ENCODE data around the gene RPS6KA1.

Gene RPS6KA1

GRCh38 chr1:26541431-26541815 lies 11.9 kb downstream of the RPS6KA1 start:
- Mint-ChIP-seq H3K27me3 (ENCODE audit: low read depth) (peaks cover 4% of the 10 kb centered on the region), H3K27ac (peak overlapping the region in 1 of 3 experiments; percentile 45), H3K9me3 (no peaks in the 10 kb centered on the region), H3K4me3 (no peak overlapping the region), H3K4me1 (peaks cover 7% of the 10 kb centered on the region), H3K36me3 (ENCODE audit: low read depth) (no peaks in the 10 kb centered on the region)
- no peak for TF ChIP-seq CTCF (IDR thresholded peaks at IDR 0.05; ENCODE audit: unreplicated experiment in 3 of 3)

- no peaks in the 10 kb centered on the region for H3K36me3 Mint-ChIP-seq (ENCODE audit: low read depth)
- H3K27ac Mint-ChIP-seq, result peak overlapping the region; percentile 16 to 45 (median 28)
- peak in 2 of 3 experiments; percentile 28 to 46 for TF ChIP-seq CTCF (IDR thresholded peaks at IDR 0.05; ENCODE audit: unreplicated experiment in 3 of 3)
- H3K27me3 Mint-ChIP-seq (ENCODE audit: low read depth), result peaks cover 4% of the 10 kb centered on the region
- H3K4me1 Mint-ChIP-seq, result peaks cover 7% of the 10 kb centered on the region
- H3K4me3 Mint-ChIP-seq, result no peak overlapping the region
- H3K9me3 Mint-ChIP-seq, result no peaks in the 10 kb centered on the region
Measured at GRCh38 chr1:26541816-26542711, 12.5 kb downstream of the RPS6KA1 start.

- TF ChIP-seq CTCF (IDR thresholded peaks at IDR 0.05; ENCODE audit: unreplicated experiment in 3 of 3), result no peak
- no peaks in the 10 kb centered on the region for H3K9me3 Mint-ChIP-seq
- peaks cover 4% of the 10 kb centered on the region for H3K27me3 Mint-ChIP-seq (ENCODE audit: low read depth)
- H3K4me1 Mint-ChIP-seq, result peaks cover 7% of the 10 kb centered on the region
- no peak overlapping the region for H3K27ac Mint-ChIP-seq
- H3K36me3 Mint-ChIP-seq (ENCODE audit: low read depth), result no peaks in the 10 kb centered on the region
- H3K4me3 Mint-ChIP-seq, result no peak overlapping the region
Measured at GRCh38 chr1:26542771-26543451, 13.3 kb downstream of the RPS6KA1 start.

GRCh38 chr1:26543462-26543861 lies 13.9 kb downstream of the RPS6KA1 start:
- Mint-ChIP-seq H3K4me1 (peaks cover 7% of the 10 kb centered on the region), H3K9me3 (no peaks in the 10 kb centered on the region), H3K4me3 (no peak overlapping the region), H3K27ac (no peak overlapping the region), H3K27me3 (ENCODE audit: low read depth) (peaks cover 4% of the 10 kb centered on the region), H3K36me3 (ENCODE audit: low read depth) (no peaks in the 10 kb centered on the region)
- TF ChIP-seq CTCF (IDR thresholded peaks at IDR 0.05; ENCODE audit: unreplicated experiment in 3 of 3), result no peak

GRCh38 chr1:26544126-26544525 lies 14.6 kb downstream of the RPS6KA1 start:
- Mint-ChIP-seq H3K4me1 (peaks cover 7% of the 10 kb centered on the region), H3K27ac (no peak overlapping the region), H3K36me3 (ENCODE audit: low read depth) (no peaks in the 10 kb centered on the region), H3K9me3 (no peaks in the 10 kb centered on the region), H3K27me3 (ENCODE audit: low read depth) (peaks cover 4% of the 10 kb centered on the region), H3K4me3 (no peak overlapping the region)
- no peak for TF ChIP-seq CTCF (IDR thresholded peaks at IDR 0.05; ENCODE audit: unreplicated experiment in 3 of 3)
